Muscle of leg (tissue), 11 donors: ENCODE measurements around the gene APBA3. TPM values are rescaled to one million over a fixed set of nuclear protein-coding genes. Genes with fewer than 3 reads are reported as not detected.

Source experiments
- DNase-seq: peaks from one replicate; pipeline ENCODE4 v3.0.0; 2013
- H3K27ac ChIP-seq: one replicate; pipeline ENCODE4 v1.5.1; 2013; ENCODE audit warnings: mild to moderate bottlenecking, low read length, control low read depth
- H3K27me3 ChIP-seq: one replicate; pipeline ENCODE4 v1.6.1; 2013; ENCODE audit warnings: low read length; ENCODE audit not compliant: control insufficient read depth, insufficient read depth
- H3K36me3 ChIP-seq: one replicate; pipeline ENCODE4 v1.6.1; 2013; ENCODE audit warnings: low read length; ENCODE audit not compliant: control insufficient read depth, insufficient read depth
- H3K4me1 ChIP-seq: one replicate; pipeline ENCODE4 v1.6.1; 2013; ENCODE audit warnings: low read length; ENCODE audit not compliant: control insufficient read depth, insufficient read depth
- H3K4me3 ChIP-seq: one replicate; pipeline ENCODE4 v1.5.1; 2013; ENCODE audit warnings: low read length, control low read depth
- H3K9me3 ChIP-seq: replicated peaks from 2 replicates; pipeline ENCODE4 v1.6.1; 2013; ENCODE audit warnings: low read depth, low read length; ENCODE audit not compliant: control insufficient read depth
- WGBS: methylation state at CpG from one replicate; pipeline ENCODE4 v1.1.5; 2013; ENCODE audit warnings: missing lambda C conversion rate; ENCODE audit not compliant: insufficient coverage; 5-methylcytosine and 5-hydroxymethylcytosine counted together
- polyA plus RNA-seq, 8 donors: library from polyadenylated mRNA; unstranded; fragments of 120-200 nt; gene quantifications; one replicate each; pipeline versions ENCODE4 v1.2.1 to v1.2.3, GENCODE V29; 2013; ENCODE audit warnings: inconsistent platforms in 1 of 8, low replicate concordance in 1 of 8; ENCODE audit not compliant: insufficient read length in 8 of 8, insufficient read depth in 1 of 8
- total RNA-seq: library from RNA; stranded (reverse); fragments of 120-200 nt; gene quantifications from one replicate; pipeline ENCODE4 v1.2.4, GENCODE V29; 2013

Gene APBA3
- total and polyA plus RNA-seq, 9 donors, result 9.5 to 16.9 (median 13.5) TPM

- Histone ChIP-seq H3K27ac (no peak overlapping the region), H3K9me3 (peaks cover 3% of the 10 kb centered on the region), H3K27me3 (peaks cover 4% of the 10 kb centered on the region), H3K4me3 (no peak overlapping the region), H3K4me1 (no peaks in the 10 kb centered on the region), H3K36me3 (no peaks in the 10 kb centered on the region)
- no peak for DNase-seq
- no CpG with 5 or more reads among the region's 14 CpGs for WGBS
Measured at GRCh38 chr19:3734310-3734600, 27.2 kb downstream of the APBA3 start.

GRCh38 chr19:3733549-3734309 is 27.8 kb downstream of the APBA3 start:
- peaks cover 4% of the 10 kb centered on the region for H3K9me3 ChIP-seq
- H3K4me3 ChIP-seq, result no peak overlapping the region
- H3K27ac ChIP-seq, result no peak overlapping the region
- no peaks in the 10 kb centered on the region for H3K4me1 ChIP-seq
- peaks cover 4% of the 10 kb centered on the region for H3K27me3 ChIP-seq
- H3K36me3 ChIP-seq, result no peaks in the 10 kb centered on the region
- DNase-seq, result no peak
- WGBS, result 75% methylated on average over 13 of the region's 20 CpGs

- H3K4me1 ChIP-seq, result no peaks in the 10 kb centered on the region
- no peak overlapping the region for H3K4me3 ChIP-seq
- 63% methylated on average over 1 of the region's 1 CpG for WGBS
- peaks cover 4% of the 10 kb centered on the region for H3K9me3 ChIP-seq
- H3K27me3 ChIP-seq, result peaks cover 4% of the 10 kb centered on the region
- H3K27ac ChIP-seq, result no peak overlapping the region
- DNase-seq, result no peak
- H3K36me3 ChIP-seq, result no peaks in the 10 kb centered on the region
Measured at GRCh38 chr19:3732108-3732507, 29.4 kb downstream of the APBA3 start.

GRCh38 chr19:3730457-3730958 is 31.0 kb downstream of the APBA3 start:
- no peak overlapping the region for H3K27ac ChIP-seq
- peaks cover 4% of the 10 kb centered on the region for H3K9me3 ChIP-seq
- peaks cover 10% of the 10 kb centered on the region for H3K27me3 ChIP-seq
- H3K4me1 ChIP-seq, result no peaks in the 10 kb centered on the region
- no peak overlapping the region for H3K4me3 ChIP-seq
- H3K36me3 ChIP-seq, result no peaks in the 10 kb centered on the region
- DNase-seq, result no peak
- WGBS, result 91% methylated on average over 26 of the region's 32 CpGs

GRCh38 chr19:3725640-3726310 is 35.7 kb downstream of the APBA3 start:
- no peaks in the 10 kb centered on the region for H3K36me3 ChIP-seq
- H3K4me3 ChIP-seq, result no peak overlapping the region
- WGBS, result 15% methylated on average over 2 of the region's 14 CpGs
- H3K9me3 ChIP-seq, result peaks cover 2% of the 10 kb centered on the region
- H3K27me3 ChIP-seq, result peaks cover 48% of the 10 kb centered on the region
- peaks cover 4% of the 10 kb centered on the region for H3K4me1 ChIP-seq
- DNase-seq, result no peak
- no peak overlapping the region for H3K27ac ChIP-seq

- no peaks in the 10 kb centered on the region for H3K36me3 ChIP-seq
- H3K27ac ChIP-seq, result no peak overlapping the region
- 20% methylated on average over 1 of the region's 3 CpGs for WGBS
- H3K4me3 ChIP-seq, result no peak overlapping the region
- no peak for DNase-seq
- peaks cover 2% of the 10 kb centered on the region for H3K9me3 ChIP-seq
- H3K4me1 ChIP-seq, result peaks cover 4% of the 10 kb centered on the region
- peaks cover 55% of the 10 kb centered on the region for H3K27me3 ChIP-seq
Measured at GRCh38 chr19:3725121-3725520, 36.4 kb downstream of the APBA3 start.

- no peak for DNase-seq
- H3K27me3 ChIP-seq, result peaks cover 64% of the 10 kb centered on the region
- H3K36me3 ChIP-seq, result no peaks in the 10 kb centered on the region
- peaks cover 4% of the 10 kb centered on the region for H3K4me1 ChIP-seq
- no peaks in the 10 kb centered on the region for H3K9me3 ChIP-seq
- no peak overlapping the region for H3K4me3 ChIP-seq
- 24% methylated on average over 5 of the region's 8 CpGs for WGBS
- no peak overlapping the region for H3K27ac ChIP-seq
Measured at GRCh38 chr19:3723883-3724282, 37.6 kb downstream of the APBA3 start.

- no peak overlapping the region for H3K27ac ChIP-seq
- no peak for DNase-seq
- WGBS, result 80% methylated on average over 1 of the region's 5 CpGs
- peaks cover 64% of the 10 kb centered on the region for H3K27me3 ChIP-seq
- no peaks in the 10 kb centered on the region for H3K36me3 ChIP-seq
- no peak overlapping the region for H3K4me3 ChIP-seq
- no peaks in the 10 kb centered on the region for H3K9me3 ChIP-seq
- H3K4me1 ChIP-seq, result peaks cover 4% of the 10 kb centered on the region
Measured at GRCh38 chr19:3723110-3723488, 38.4 kb downstream of the APBA3 start.

- H3K36me3 ChIP-seq, result no peaks in the 10 kb centered on the region
- WGBS, result 0% methylated on average over 10 of the region's 30 CpGs
- H3K27ac ChIP-seq, result no peak overlapping the region
- H3K27me3 ChIP-seq, result peaks cover 64% of the 10 kb centered on the region
- no peak for DNase-seq
- H3K9me3 ChIP-seq, result no peaks in the 10 kb centered on the region
- H3K4me3 ChIP-seq, result no peak overlapping the region
- H3K4me1 ChIP-seq, result peaks cover 4% of the 10 kb centered on the region
Measured at GRCh38 chr19:3722443-3723109, 38.9 kb downstream of the APBA3 start.

- peaks cover 64% of the 10 kb centered on the region for H3K27me3 ChIP-seq
- no peaks in the 10 kb centered on the region for H3K9me3 ChIP-seq
- no peaks in the 10 kb centered on the region for H3K36me3 ChIP-seq
- H3K4me3 ChIP-seq, result no peak overlapping the region
- no peak for DNase-seq
- H3K4me1 ChIP-seq, result peaks cover 4% of the 10 kb centered on the region
- no peak overlapping the region for H3K27ac ChIP-seq
- under 1% methylated on average over 12 of the region's 26 CpGs for WGBS
Measured at GRCh38 chr19:3721887-3722442, 39.5 kb downstream of the APBA3 start.
